Measurements from ENCODE around the gene DNAJC25.
"Not testable (repeated sequence)": the region's sequence is repeated elsewhere in the genome, so short reads cannot be mapped to it uniquely, and the experiment has no call there.

The DNAJC25 gene

GRCh38 chr9:111628411-111628810 is 2.7 kb upstream of the DNAJC25 start:
- DNase-seq, result no peak

- DNase-seq, result no peak
These were observed 761 bp upstream of the DNAJC25 start for GRCh38 chr9:111630182-111630963.

GRCh38 chr9:111630964-111631213 is 245 bp upstream of the DNAJC25 start:
- DNase-seq, result no peak

- no peak for DNase-seq
These were observed 926 bp downstream of the DNAJC25 start for GRCh38 chr9:111632060-111632459.

- no peak for DNase-seq
These were observed 1.7 kb downstream of the DNAJC25 start for GRCh38 chr9:111632695-111633388.

GRCh38 chr9:111633389-111633736 is 2.2 kb downstream of the DNAJC25 start:
- DNase-seq, result no peak

GRCh38 chr9:111634860-111635259 is 3.7 kb downstream of the DNAJC25 start:
- no peak for DNase-seq

GRCh38 chr9:111637421-111637950 is 6.4 kb downstream of the DNAJC25 start:
- no peak for DNase-seq

- DNase-seq, result no peak
These were observed 13.2 kb downstream of the DNAJC25 start for GRCh38 chr9:111644195-111644772.

GRCh38 chr9:111645806-111646205 is 14.7 kb downstream of the DNAJC25 start:
- no peak for DNase-seq

- no peak for DNase-seq
These were observed 15.3 kb downstream of the DNAJC25 start for GRCh38 chr9:111646417-111646816.

GRCh38 chr9:111648066-111648465 is 16.9 kb downstream of the DNAJC25 start:
- no peak for DNase-seq

GRCh38 chr9:111649016-111649415 is 17.9 kb downstream of the DNAJC25 start:
- no peak for DNase-seq

- DNase-seq, result no peak
These were observed 25.9 kb downstream of the DNAJC25 start for GRCh38 chr9:111657051-111657450.

- DNase-seq, result no peak
These were observed 27.8 kb downstream of the DNAJC25 start for GRCh38 chr9:111658943-111659342.

- no peak for DNase-seq
These were observed 28.6 kb downstream of the DNAJC25 start for GRCh38 chr9:111659691-111660090.

GRCh38 chr9:111661150-111661801 is 30.1 kb downstream of the DNAJC25 start, which contains the start of gene GNG10:
GNG10 (plus strand) TSS chr9:111661605; CDS start chr9:111661635, 30 bp downstream.
- DNase-seq, result no peak

GRCh38 chr9:111661802-111662521 is 30.8 kb downstream of the DNAJC25 start:
- no peak for DNase-seq

GRCh38 chr9:111662576-111663300 is 31.6 kb downstream of the DNAJC25 start:
- DNase-seq, result no peak

- no peak for DNase-seq
These were observed 32.2 kb downstream of the DNAJC25 start for GRCh38 chr9:111663301-111663823.

GRCh38 chr9:111668026-111668573 is 37.0 kb downstream of the DNAJC25 start:
- DNase-seq, result no peak

- not testable (repeated sequence) for DNase-seq
These were observed 37.5 kb downstream of the DNAJC25 start for GRCh38 chr9:111668601-111669000.
